Natural killer cell (primary cell): Measurements from ENCODE around the gene CREB5. TPM values are rescaled to one million over a fixed set of nuclear protein-coding genes. Genes with fewer than 3 reads are reported as not detected.

Experiments
- ATAC-seq, 3 donors: fragments of 150-1000 bp in 2 of 3; fragments of 200-7000 bp in 1 of 3; cut with Tn5 transposase; 1 replicate in 1 of 3; 2 replicates in 2 of 3; pipeline ENCODE4 v1.10.0; 2021; ENCODE audit warnings: mild to moderate bottlenecking in 2 of 3, moderate library complexity in 2 of 3
- DNase-seq, 2 donors: peaks; one replicate each; pipeline versions ENCODE4 v3.0.0 to v3.0.0-alpha.2; 2013 to 2021; ENCODE audit warnings: mixed read lengths in 1 of 2
- H3K27ac ChIP-seq: one replicate; pipeline ENCODE4 v1.5.1; 2013; ENCODE audit warnings: mild to moderate bottlenecking, low read length
- H3K27me3 ChIP-seq: one replicate; pipeline ENCODE4 v1.6.1; 2013; ENCODE audit warnings: low read length; ENCODE audit not compliant: control insufficient read depth, insufficient read depth
- H3K36me3 ChIP-seq: one replicate; pipeline ENCODE4 v1.6.1; 2013; ENCODE audit warnings: low read length; ENCODE audit not compliant: control insufficient read depth, insufficient read depth
- H3K4me1 ChIP-seq: one replicate; pipeline ENCODE4 v1.6.1; 2013; ENCODE audit warnings: low read length; ENCODE audit not compliant: control insufficient read depth, insufficient read depth
- H3K4me3 ChIP-seq: one replicate; pipeline ENCODE4 v1.5.1; 2013; ENCODE audit warnings: low read length
- H3K9me3 ChIP-seq: one replicate; pipeline ENCODE4 v1.6.1; 2013; ENCODE audit warnings: low read length; ENCODE audit not compliant: control insufficient read depth, insufficient read depth
- H3K27ac Mint-ChIP-seq, 2 donors: one replicate each; pipeline ENCODE4 v1.8.0; 2022; ENCODE audit warnings: mild to moderate bottlenecking in 2 of 2, mixed read lengths in 2 of 2, moderate library complexity in 1 of 2
- H3K27me3 Mint-ChIP-seq, 2 donors: one replicate each; pipeline ENCODE4 v1.8.0; 2022; ENCODE audit warnings: low read depth in 2 of 2, mixed read lengths in 2 of 2
- H3K36me3 Mint-ChIP-seq: one replicate; pipeline ENCODE4 v1.8.0; 2022; ENCODE audit warnings: mixed read lengths
- H3K4me1 Mint-ChIP-seq, 2 donors: one replicate each; pipeline ENCODE4 v1.8.0; 2022; ENCODE audit warnings: mixed read lengths in 2 of 2
- H3K4me3 Mint-ChIP-seq: one replicate; pipeline ENCODE4 v1.8.0; 2022; ENCODE audit warnings: mild to moderate bottlenecking, moderate library complexity, mixed read lengths
- H3K9me3 Mint-ChIP-seq, 2 donors: one replicate each; pipeline ENCODE4 v1.8.0; 2022; ENCODE audit warnings: mixed read lengths in 2 of 2
- WGBS: methylation state at CpG from one replicate; pipeline ENCODE4 v1.1.7; 2013; ENCODE audit warnings: missing lambda C conversion rate; ENCODE audit not compliant: insufficient coverage; 5-methylcytosine and 5-hydroxymethylcytosine counted together
- intact Hi-C: fragments of 100-400 bp; cut with micrococcal nuclease; formaldehyde crosslinking; loops from one replicate; pipeline ENCODE4 v1.14.2; 2022
- total RNA-seq, 4 donors: library from RNA; stranded (reverse); fragments of 120-200 nt in 1 of 4; gene quantifications; one replicate each; pipeline versions ENCODE4 v1.2.3 to v1.2.4, GENCODE V29; 2013 to 2022
- TF ChIP-seq, protein P1 (sequence below): fragments of 200-600 bp; IDR thresholded peaks from one replicate; pipeline ENCODE4 v1.8.0; 2022; ENCODE audit warnings: antibody characterized with exemption

The CREB5 gene
- total RNA-seq, 3 donors from 2014 or later (not counting 1 experiment from before 2014, with no cell fraction given): 0.52 to 7.0 (median 0.89) TPM

DNA sequence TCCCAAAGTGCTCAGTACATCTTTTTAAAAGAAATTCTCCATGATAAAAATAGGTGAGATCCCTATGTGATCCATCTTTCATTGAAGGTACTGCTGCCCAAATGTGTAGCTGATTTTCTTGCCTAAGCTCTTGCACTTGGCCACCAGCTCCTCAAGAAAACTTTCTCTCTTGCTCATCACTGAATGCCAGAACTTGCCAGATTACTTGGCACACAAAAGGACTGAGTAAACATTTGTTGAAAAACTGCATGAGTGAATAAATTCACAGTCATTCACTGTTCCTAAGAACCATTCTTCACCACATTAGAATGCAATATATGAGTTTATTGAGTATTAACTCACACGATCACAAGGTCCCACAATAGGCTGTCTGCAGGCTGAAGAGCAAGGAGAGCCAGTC lies 445.9 kb downstream of the CREB5 start:
- Histone ChIP-seq H3K4me3 (no peak overlapping the region), H3K9me3 (no peaks in the 10 kb centered on the region), H3K36me3 (no peaks in the 10 kb centered on the region), H3K27me3 (peaks cover 16% of the 10 kb centered on the region), H3K4me1 (peaks cover 6% of the 10 kb centered on the region), H3K27ac (no peak overlapping the region)
- no peak overlapping the region for H3K27ac Mint-ChIP-seq
- DNase-seq: no peak
- H3K36me3 Mint-ChIP-seq: no peaks in the 10 kb centered on the region
- H3K4me1 Mint-ChIP-seq: peaks cover 7 to 15% of the 10 kb centered on the region in 2 donors
- H3K27me3 Mint-ChIP-seq: peaks cover 51 to 77% of the 10 kb centered on the region in 2 donors
- TF ChIP-seq, protein P1, sequence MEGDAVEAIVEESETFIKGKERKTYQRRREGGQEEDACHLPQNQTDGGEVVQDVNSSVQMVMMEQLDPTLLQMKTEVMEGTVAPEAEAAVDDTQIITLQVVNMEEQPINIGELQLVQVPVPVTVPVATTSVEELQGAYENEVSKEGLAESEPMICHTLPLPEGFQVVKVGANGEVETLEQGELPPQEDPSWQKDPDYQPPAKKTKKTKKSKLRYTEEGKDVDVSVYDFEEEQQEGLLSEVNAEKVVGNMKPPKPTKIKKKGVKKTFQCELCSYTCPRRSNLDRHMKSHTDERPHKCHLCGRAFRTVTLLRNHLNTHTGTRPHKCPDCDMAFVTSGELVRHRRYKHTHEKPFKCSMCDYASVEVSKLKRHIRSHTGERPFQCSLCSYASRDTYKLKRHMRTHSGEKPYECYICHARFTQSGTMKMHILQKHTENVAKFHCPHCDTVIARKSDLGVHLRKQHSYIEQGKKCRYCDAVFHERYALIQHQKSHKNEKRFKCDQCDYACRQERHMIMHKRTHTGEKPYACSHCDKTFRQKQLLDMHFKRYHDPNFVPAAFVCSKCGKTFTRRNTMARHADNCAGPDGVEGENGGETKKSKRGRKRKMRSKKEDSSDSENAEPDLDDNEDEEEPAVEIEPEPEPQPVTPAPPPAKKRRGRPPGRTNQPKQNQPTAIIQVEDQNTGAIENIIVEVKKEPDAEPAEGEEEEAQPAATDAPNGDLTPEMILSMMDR: no peak
- no peaks in the 10 kb centered on the region for H3K9me3 Mint-ChIP-seq
- intact Hi-C loops: loop anchor here (10.0 kb wide), 1 partner anchor 463 kb away; no protein-coding TSS in a partner anchor
- ATAC-seq: no peak
- WGBS: 92% methylated on average over 1 of the region's 1 CpG
- no peak overlapping the region for H3K4me3 Mint-ChIP-seq

DNA sequence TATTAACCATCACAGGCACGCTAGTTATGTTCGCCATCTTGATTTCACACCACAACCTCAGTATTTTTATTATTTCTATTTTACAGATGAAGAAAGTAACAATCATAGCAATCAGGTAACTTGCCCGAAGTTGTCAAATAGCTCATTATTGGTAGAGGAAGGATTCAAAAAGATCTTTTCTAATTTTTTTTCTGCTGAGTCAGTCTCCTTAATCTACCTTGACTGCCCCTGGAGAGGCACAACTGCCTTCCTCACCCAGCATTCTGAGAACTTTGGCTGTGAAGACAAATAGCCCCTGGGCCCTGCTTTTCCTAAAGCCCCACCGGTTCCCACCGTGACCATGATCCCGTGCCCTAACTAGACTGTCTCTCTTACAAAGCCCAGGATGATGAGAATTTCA lies 446.6 kb downstream of the CREB5 start:
- Histone ChIP-seq H3K27me3 (peaks cover 14% of the 10 kb centered on the region), H3K4me3 (no peak overlapping the region), H3K9me3 (no peaks in the 10 kb centered on the region), H3K27ac (no peak overlapping the region), H3K4me1 (peaks cover 3% of the 10 kb centered on the region), H3K36me3 (no peaks in the 10 kb centered on the region)
- TF ChIP-seq, protein P1: no peak
- intact Hi-C loops: loop anchor here (10.0 kb wide), 1 partner anchor 464 kb away; no protein-coding TSS in a partner anchor
- Mint-ChIP-seq H3K27ac (no peak overlapping the region), H3K9me3 (no peaks in the 10 kb centered on the region), H3K4me1 (peaks cover 0 to 8% of the 10 kb centered on the region in 2 donors), H3K4me3 (no peak overlapping the region), H3K27me3 (peaks cover 48 to 73% of the 10 kb centered on the region in 2 donors), H3K36me3 (no peaks in the 10 kb centered on the region)
- no peak for DNase-seq
- ATAC-seq: no peak
- WGBS: 89% methylated on average over 3 of the region's 6 CpGs

DNA sequence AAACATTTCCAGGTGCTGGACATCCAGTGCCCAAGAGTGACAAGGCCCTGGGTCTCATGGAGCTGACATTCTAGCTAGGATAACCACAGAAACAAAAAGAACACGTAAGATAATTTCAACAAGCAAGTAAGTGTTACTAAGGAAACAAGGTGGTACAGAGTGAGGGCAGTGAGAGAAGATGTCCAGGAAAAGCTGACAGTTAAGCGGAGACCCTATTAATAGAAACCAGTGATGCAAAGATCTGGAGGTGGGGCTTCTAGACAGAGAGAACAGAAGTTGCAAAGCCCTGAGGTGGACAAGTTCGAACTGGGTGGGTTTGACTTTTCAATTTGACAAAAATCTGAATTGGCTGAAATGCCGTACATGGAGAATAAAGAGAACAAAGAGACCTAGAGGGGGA lies 449.5 kb downstream of the CREB5 start:
- WGBS: 91% methylated on average over 4 of the region's 4 CpGs
- intact Hi-C loops: no loop called here
- Histone ChIP-seq H3K36me3 (no peaks in the 10 kb centered on the region), H3K27ac (no peak overlapping the region), H3K4me1 (no peaks in the 10 kb centered on the region), H3K9me3 (no peaks in the 10 kb centered on the region), H3K27me3 (peaks cover 5% of the 10 kb centered on the region), H3K4me3 (no peak overlapping the region)
- no peaks in the 10 kb centered on the region for H3K36me3 Mint-ChIP-seq
- H3K27me3 Mint-ChIP-seq: peaks cover 31 to 63% of the 10 kb centered on the region in 2 donors
- no peak overlapping the region for H3K27ac Mint-ChIP-seq
- DNase-seq: no peak
- H3K9me3 Mint-ChIP-seq: no peaks in the 10 kb centered on the region
- no peak overlapping the region for H3K4me3 Mint-ChIP-seq
- no peak for ATAC-seq
- H3K4me1 Mint-ChIP-seq: no peaks in the 10 kb centered on the region
- TF ChIP-seq, protein P1: no peak

DNA sequence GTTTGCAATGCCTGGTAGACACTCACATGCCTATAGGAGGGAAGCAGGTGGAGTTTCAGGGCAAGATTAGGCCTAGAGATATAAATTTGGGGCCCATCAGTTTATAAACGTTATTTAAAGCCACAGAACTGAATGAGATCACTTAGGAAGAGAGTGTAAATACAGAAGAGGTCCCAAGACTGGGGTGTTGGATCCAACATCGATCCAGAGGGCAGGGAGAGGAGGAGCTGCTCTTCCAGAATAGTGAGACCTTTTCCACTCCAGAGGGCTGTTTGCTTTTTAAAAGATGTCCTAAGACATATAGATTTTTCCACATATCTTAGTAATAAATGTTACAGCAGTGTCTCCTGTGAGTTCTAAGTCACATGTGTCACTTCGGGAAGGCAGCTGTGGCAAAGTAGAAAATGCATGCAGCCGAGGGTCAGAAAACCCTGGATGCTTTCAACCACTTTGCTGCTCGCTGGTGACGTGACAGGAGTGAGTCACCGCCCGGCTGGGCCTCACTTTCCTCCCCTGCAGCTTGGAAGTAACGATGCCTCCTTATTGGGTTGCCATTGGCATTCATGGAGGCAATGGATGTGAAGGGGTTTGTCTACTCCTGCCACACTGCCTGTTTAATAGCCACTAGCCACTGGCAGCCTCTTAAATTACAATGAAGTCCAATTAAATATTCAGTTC lies 450.4 kb downstream of the CREB5 start:
- Histone ChIP-seq H3K36me3 (no peaks in the 10 kb centered on the region), H3K27ac (no peak overlapping the region), H3K9me3 (no peaks in the 10 kb centered on the region), H3K27me3 (peaks cover 7% of the 10 kb centered on the region), H3K4me1 (no peaks in the 10 kb centered on the region), H3K4me3 (no peak overlapping the region)
- no peak overlapping the region for H3K4me3 Mint-ChIP-seq
- intact Hi-C loops: no loop called here
- ATAC-seq (no peak), DNase-seq (no peak)
- TF ChIP-seq, protein P1: no peak
- 78% methylated on average over 8 of the region's 9 CpGs for WGBS
- no peaks in the 10 kb centered on the region for H3K4me1 Mint-ChIP-seq
- no peaks in the 10 kb centered on the region for H3K36me3 Mint-ChIP-seq
- no peaks in the 10 kb centered on the region for H3K9me3 Mint-ChIP-seq
- H3K27me3 Mint-ChIP-seq: peaks cover 34 to 67% of the 10 kb centered on the region in 2 donors
- no peak overlapping the region for H3K27ac Mint-ChIP-seq
